GM12878 (cell line): ENCODE results near the gene ITCH. TPM values are rescaled to one million over a fixed set of nuclear protein-coding genes. Genes with fewer than 3 reads are reported as not detected.
A peak's percentile ranks its signal among the peaks of the same experiment; 100 is the strongest.

ENCODE experiments used
- ATF2 ChIP-seq: IDR thresholded peaks from 2 replicates; pipeline ENCODE4 v1.6.1; 2012; ENCODE audit warnings: low read length, inconsistent platforms
- BHLHE40 ChIP-seq, 2 experiments: fragments of 450-650 bp in 1 of 2; IDR thresholded peaks; 2 replicates each; pipeline ENCODE4 v1.6.1; 2011 to 2017; ENCODE audit warnings: low read depth in 2 of 2, borderline replicate concordance in 1 of 2, improper control_type of control experiment in 1 of 2, low read length in 1 of 2, mild to moderate bottlenecking in 1 of 2
- BMI1 ChIP-seq: fragments of 450-650 bp; IDR thresholded peaks from 2 replicates; pipeline ENCODE4 v1.6.1; 2016; ENCODE audit warnings: mild to moderate bottlenecking, moderate library complexity, borderline replicate concordance
- CEBPB ChIP-seq, 2 experiments: fragments of 150-350 bp in 1 of 2; IDR thresholded peaks; 2 replicates each; pipeline ENCODE4 v1.6.1; 2012 to 2014; ENCODE audit warnings: low read depth in 2 of 2, low read length in 2 of 2, borderline replicate concordance in 1 of 2, inconsistent platforms in 1 of 2
- CREB1 ChIP-seq: IDR thresholded peaks from 2 replicates; pipeline ENCODE4 v1.6.1; 2012; ENCODE audit warnings: low read depth, mild to moderate bottlenecking, inconsistent platforms
- DPF2 ChIP-seq: fragments of 450-650 bp; IDR thresholded peaks from 2 replicates; pipeline ENCODE4 v1.6.1; 2017; ENCODE audit warnings: mild to moderate bottlenecking
- ETV6 ChIP-seq, 2 experiments: fragments of 450-650 bp in 1 of 2; IDR thresholded peaks in 1 of 2; conservative IDR thresholded peaks in 1 of 2; 2 replicates each; pipeline ENCODE4 v1.6.1; 2014; ENCODE audit warnings: antibody characterized with exemption in 1 of 2, borderline replicate concordance in 1 of 2, low read depth in 1 of 2, mild to moderate bottlenecking in 1 of 2, moderate library complexity in 1 of 2
- FOXM1 ChIP-seq: IDR thresholded peaks from 2 replicates; pipeline ENCODE4 v1.6.1; 2012; ENCODE audit warnings: low read depth, mild to moderate bottlenecking, inconsistent platforms, low read length, moderate library complexity
- HDAC6 ChIP-seq: fragments of 200-600 bp; sonication (generic); IDR thresholded peaks from one replicate; pipeline ENCODE4 v1.8.0; 2017; ENCODE audit warnings: antibody characterized with exemption; ENCODE audit not compliant: unreplicated experiment
- JUNB ChIP-seq: IDR thresholded peaks from 2 replicates; pipeline ENCODE4 v1.6.1; 2016; ENCODE audit warnings: antibody characterized with exemption, mild to moderate bottlenecking
- NFXL1 ChIP-seq: fragments of 450-650 bp; IDR thresholded peaks from 2 replicates; pipeline ENCODE4 v1.6.1; 2017; ENCODE audit warnings: antibody characterized with exemption, mild to moderate bottlenecking, borderline replicate concordance
- PBX3 ChIP-seq: IDR thresholded peaks from 2 replicates; pipeline ENCODE4 v1.6.1; 2011; ENCODE audit warnings: mild to moderate bottlenecking, low read depth, low read length, moderate library complexity; ENCODE audit not compliant: insufficient replicate concordance
- POLR2AphosphoS2 ChIP-seq: IDR thresholded peaks from 2 replicates; pipeline ENCODE4 v1.6.1; 2011; ENCODE audit warnings: low read depth, mild to moderate bottlenecking, low read length, improper control_type of control experiment, moderate library complexity
- POU2F2 ChIP-seq: IDR thresholded peaks from 3 replicates; pipeline ENCODE4 v1.6.1; 2011; ENCODE audit warnings: low read depth, mild to moderate bottlenecking, low read length, borderline replicate concordance
- RCOR1 ChIP-seq: conservative IDR thresholded peaks from 2 replicates; pipeline ENCODE4 v1.6.1; 2012; ENCODE audit warnings: low read depth, low read length, improper control_type of control experiment
- SKIL ChIP-seq: fragments of 450-650 bp; IDR thresholded peaks from 2 replicates; pipeline ENCODE4 v1.6.1; 2017; ENCODE audit warnings: mild to moderate bottlenecking, low read depth, inconsistent platforms; ENCODE audit not compliant: poor library complexity, severe bottlenecking
- SUZ12 ChIP-seq: fragments of 200-600 bp; sonication (generic); IDR thresholded peaks from one replicate; pipeline ENCODE4 v1.6.1; 2018; ENCODE audit warnings: antibody characterized with exemption, mild to moderate bottlenecking; ENCODE audit not compliant: unreplicated experiment
- YBX1 ChIP-seq: fragments of 450-650 bp; IDR thresholded peaks from 2 replicates; pipeline ENCODE4 v1.6.1; 2016; ENCODE audit warnings: antibody characterized with exemption
- YY1 ChIP-seq: IDR thresholded peaks from 2 replicates; pipeline ENCODE4 v1.6.1; 2011; ENCODE audit warnings: low read depth, mild to moderate bottlenecking, low read length
- ZBTB4 ChIP-seq: fragments of 450-650 bp; formaldehyde crosslinking; IDR thresholded peaks from 2 replicates; pipeline ENCODE4 v1.4.0; 2022; ENCODE audit warnings: mild to moderate bottlenecking, moderate library complexity
- ZSCAN29 ChIP-seq: fragments of 450-650 bp; IDR thresholded peaks from 2 replicates; pipeline ENCODE4 v1.6.1; 2017; ENCODE audit warnings: mild to moderate bottlenecking, moderate library complexity
- polyA plus RNA-seq, 11 experiments: library from polyadenylated mRNA; depleted of rRNA in 4 of 11; unstranded in 6 of 11; stranded (reverse) in 5 of 11; fragments of >200 nt; fragmentation: Nextera tagmentation in 4 of 11; fragmentation: Illumina TruSeq in 1 of 11; extraction: Ambion mirVana in 4 of 11; extraction: Trizol in 1 of 11; gene quantifications; 1 replicate in 1 of 11; 2 replicates in 10 of 11; pipeline versions ENCODE4 v1.2.1 to v1.2.3, GENCODE V29; 2011 to 2016; ENCODE audit warnings: inconsistent platforms in 2 of 11, missing spikeins in 2 of 11, low read depth in 1 of 11
- total RNA-seq, 4 experiments: library from RNA; depleted of rRNA in 3 of 4; stranded (reverse); fragments of >200 nt in 3 of 4; fragmentation: Illumina TruSeq in 1 of 4; extraction: Trizol in 1 of 4; gene quantifications; 2 replicates each; pipeline versions ENCODE4 v1.2.1 to v1.2.3, GENCODE V29; 2013 to 2021

Gene ITCH
- total and polyA plus RNA-seq, 10 of the 15 experiments (the other 5 are each of a cell fraction or from before 2014, with no cell fraction given): 7.5 to 46.1 (median 21.5) TPM

- TF ChIP-seq ZBTB4 (CRISPR knock-in tag): peak; percentile 71; the same call in 1 of the 2 replicates
- no peak for TF ChIP-seq ATF2
- TF ChIP-seq HDAC6: no peak
- no peak for TF ChIP-seq POLR2AphosphoS2
- no peak for TF ChIP-seq NFXL1
- peak; percentile 59 to 93; a peak in 3 of 4 replicates for TF ChIP-seq BHLHE40 (IDR thresholded peaks at IDR 0.05; ENCODE audit: borderline replicate concordance in 1 of 2, low read depth in 2 of 2, low read length in 1 of 2)
- no peak for TF ChIP-seq RCOR1
- TF ChIP-seq YY1: peak; percentile 89
- no peak for TF ChIP-seq YBX1
- no peak for TF ChIP-seq CREB1
- TF ChIP-seq JUNB: no peak
- TF ChIP-seq SKIL: no peak
- TF ChIP-seq FOXM1: no peak
- peak; percentile 47; the same call in 1 of the 2 replicates for TF ChIP-seq BMI1
- no peak for TF ChIP-seq POU2F2
- TF ChIP-seq PBX3: no peak
- TF ChIP-seq ETV6 (conservative IDR thresholded peaks at IDR 0.05 in 1 of 2, IDR thresholded peaks at IDR 0.05 in 1 of 2; ENCODE audit: borderline replicate concordance in 1 of 2, low read depth in 1 of 2): 0 out of 4 replicates have a peak, but pooled peaks of 1 of the 2 experiments have one; percentile 27
- TF ChIP-seq ZSCAN29: no peak
- no peak for TF ChIP-seq CEBPB (IDR thresholded peaks at IDR 0.05; ENCODE audit: borderline replicate concordance in 1 of 2, low read depth in 2 of 2, low read length in 2 of 2)
- no peak for TF ChIP-seq SUZ12
- no peak for TF ChIP-seq DPF2
These were observed 24.9 kb upstream of the ITCH start (continued) for GRCh38 chr20:34337982-34338726.
